ENCODE data around the gene CTRL.

The CTRL gene

GRCh38 chr16:67931712-67932461, at the start of gene CTRL:
TSS of gene CTRL (minus strand) at chr16:67931862. CDS start at chr16:67931852, 10 bp downstream.
- no peak for TF ChIP-seq CTCF (IDR thresholded peaks at IDR 0.05)

- TF ChIP-seq CTCF (IDR thresholded peaks at IDR 0.05), result no peak
Measured at GRCh38 chr16:67979955-67980678, 48.5 kb upstream of the CTRL start, which contains the start of gene DPEP3. TSS of gene DPEP3 (minus strand) at chr16:67980499. CDS start at chr16:67980380, 119 bp downstream.

- TF ChIP-seq CTCF (IDR thresholded peaks at IDR 0.05), result no peak
Measured at GRCh38 chr16:67977469-67978227, 46.0 kb upstream of the CTRL start.

- TF ChIP-seq CTCF (IDR thresholded peaks at IDR 0.05), result no peak
Measured at GRCh38 chr16:67977005-67977404, 45.3 kb upstream of the CTRL start.

GRCh38 chr16:67976205-67976604, 44.5 kb upstream of the CTRL start:
- no peak for TF ChIP-seq CTCF (IDR thresholded peaks at IDR 0.05)

- TF ChIP-seq CTCF (IDR thresholded peaks at IDR 0.05), result no peak
Measured at GRCh38 chr16:67975321-67976105, 43.9 kb upstream of the CTRL start.

- no peak for TF ChIP-seq CTCF (IDR thresholded peaks at IDR 0.05)
Measured at GRCh38 chr16:67971111-67971510, 39.4 kb upstream of the CTRL start.

All from LNCAP (cell line).